Tibial nerve (tissue), 3 donors: ENCODE measurements around the gene OR2A42.
"Not testable (repeated sequence)": the region's sequence is repeated elsewhere in the genome, so short reads cannot be mapped to it uniquely, and the experiment has no call there.

ENCODE experiments used
- POLR2A ChIP-seq, 2 donors: fragments of 450-650 bp; IDR thresholded peaks; one replicate each; pipeline ENCODE4 v1.6.1; 2017; ENCODE audit warnings: antibody characterized with exemption in 2 of 2, mild to moderate bottlenecking in 2 of 2, moderate library complexity in 2 of 2
- TF ChIP-seq, protein P1 (sequence below), 5 experiments: fragments of 200-600 bp in 3 of 5; fragments of 450-650 bp in 2 of 5; sonication (generic) in 3 of 5; IDR thresholded peaks; one replicate each; pipeline ENCODE4 v1.5.1; 2016 to 2019; ENCODE audit warnings: antibody characterized with exemption in 5 of 5, mild to moderate bottlenecking in 3 of 5, moderate library complexity in 2 of 5

DNA sequence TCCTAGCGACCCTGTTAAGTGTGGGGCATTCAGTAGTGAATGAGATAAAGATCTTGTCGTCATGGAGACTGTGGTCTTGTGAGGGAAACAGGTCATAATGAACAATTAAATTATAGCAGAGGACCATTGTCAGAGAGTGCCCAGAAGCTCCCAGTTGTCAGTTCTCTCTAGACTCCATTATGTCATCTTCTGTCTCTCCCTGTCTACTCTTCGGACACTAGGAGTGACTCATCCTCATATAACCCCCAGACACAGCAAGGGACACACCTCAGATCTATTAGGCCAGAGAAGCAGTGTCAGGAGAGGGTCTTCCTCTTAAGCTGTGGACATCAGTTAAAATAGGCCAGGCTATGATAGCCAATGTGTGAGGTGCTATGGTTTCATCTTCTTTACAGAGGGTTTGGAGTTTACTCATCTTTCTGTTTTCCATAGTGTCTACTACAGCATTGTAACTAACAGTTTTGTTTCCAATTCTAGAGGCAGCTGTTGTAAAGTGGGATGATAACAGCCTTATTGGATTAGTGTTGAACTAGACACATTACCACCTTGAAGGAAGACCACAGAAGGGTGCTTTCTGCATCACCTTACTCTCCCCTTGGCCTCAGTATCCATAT is 47.9 kb upstream of the OR2A42 start:
- TF ChIP-seq POLR2A (IDR thresholded peaks at IDR 0.05), result not testable (repeated sequence)
- TF ChIP-seq, protein P1, sequence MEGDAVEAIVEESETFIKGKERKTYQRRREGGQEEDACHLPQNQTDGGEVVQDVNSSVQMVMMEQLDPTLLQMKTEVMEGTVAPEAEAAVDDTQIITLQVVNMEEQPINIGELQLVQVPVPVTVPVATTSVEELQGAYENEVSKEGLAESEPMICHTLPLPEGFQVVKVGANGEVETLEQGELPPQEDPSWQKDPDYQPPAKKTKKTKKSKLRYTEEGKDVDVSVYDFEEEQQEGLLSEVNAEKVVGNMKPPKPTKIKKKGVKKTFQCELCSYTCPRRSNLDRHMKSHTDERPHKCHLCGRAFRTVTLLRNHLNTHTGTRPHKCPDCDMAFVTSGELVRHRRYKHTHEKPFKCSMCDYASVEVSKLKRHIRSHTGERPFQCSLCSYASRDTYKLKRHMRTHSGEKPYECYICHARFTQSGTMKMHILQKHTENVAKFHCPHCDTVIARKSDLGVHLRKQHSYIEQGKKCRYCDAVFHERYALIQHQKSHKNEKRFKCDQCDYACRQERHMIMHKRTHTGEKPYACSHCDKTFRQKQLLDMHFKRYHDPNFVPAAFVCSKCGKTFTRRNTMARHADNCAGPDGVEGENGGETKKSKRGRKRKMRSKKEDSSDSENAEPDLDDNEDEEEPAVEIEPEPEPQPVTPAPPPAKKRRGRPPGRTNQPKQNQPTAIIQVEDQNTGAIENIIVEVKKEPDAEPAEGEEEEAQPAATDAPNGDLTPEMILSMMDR (IDR thresholded peaks at IDR 0.05), result not testable (repeated sequence)
